HK-2 (cell line): ENCODE measurements around the gene OTP.

Experiments used
- DNase-seq: peaks from one replicate; pipeline ENCODE4 v3.0.0-alpha.2; 2018; ENCODE audit not compliant: unreplicated experiment

OTP gene

DNA sequence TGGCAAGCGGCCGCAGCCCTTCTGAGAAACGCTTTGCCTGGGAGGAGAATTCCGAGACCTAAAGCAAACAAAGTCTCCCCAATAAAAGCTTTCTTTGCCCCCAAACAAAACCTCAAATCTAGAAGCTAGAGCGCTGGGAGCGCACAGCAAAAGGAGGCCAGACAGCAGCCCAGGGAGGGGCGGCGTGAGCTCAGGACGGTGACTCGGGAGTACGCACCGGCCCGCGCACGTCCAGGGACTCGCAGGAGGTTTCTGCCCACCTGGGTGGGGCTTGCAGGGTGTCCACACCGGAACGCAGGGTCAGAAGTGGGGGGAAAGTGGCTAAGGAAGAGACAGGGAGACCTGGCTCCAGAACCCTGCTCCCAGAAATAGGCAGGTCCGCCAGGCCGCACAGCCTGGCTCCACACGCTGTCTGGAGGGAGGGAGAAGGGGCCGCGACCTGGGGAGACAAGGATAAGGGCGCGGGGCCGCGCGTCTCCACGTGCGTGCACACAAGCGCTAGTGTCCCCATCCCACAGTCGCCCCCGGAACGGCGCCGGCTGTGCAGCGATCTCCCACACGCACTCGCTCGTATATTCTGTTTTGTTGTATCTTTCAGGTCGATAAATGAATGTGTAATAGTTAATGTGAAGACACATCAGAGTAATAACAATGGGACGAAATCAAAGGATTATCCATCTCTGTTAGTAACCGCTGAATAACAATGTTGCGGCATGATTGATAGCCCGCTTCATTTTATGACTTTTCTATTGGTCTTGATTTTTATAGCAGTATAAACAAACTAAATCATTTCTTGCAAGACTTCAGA, 2.3 kb upstream of the OTP start:
- DNase-seq = no peak

DNA sequence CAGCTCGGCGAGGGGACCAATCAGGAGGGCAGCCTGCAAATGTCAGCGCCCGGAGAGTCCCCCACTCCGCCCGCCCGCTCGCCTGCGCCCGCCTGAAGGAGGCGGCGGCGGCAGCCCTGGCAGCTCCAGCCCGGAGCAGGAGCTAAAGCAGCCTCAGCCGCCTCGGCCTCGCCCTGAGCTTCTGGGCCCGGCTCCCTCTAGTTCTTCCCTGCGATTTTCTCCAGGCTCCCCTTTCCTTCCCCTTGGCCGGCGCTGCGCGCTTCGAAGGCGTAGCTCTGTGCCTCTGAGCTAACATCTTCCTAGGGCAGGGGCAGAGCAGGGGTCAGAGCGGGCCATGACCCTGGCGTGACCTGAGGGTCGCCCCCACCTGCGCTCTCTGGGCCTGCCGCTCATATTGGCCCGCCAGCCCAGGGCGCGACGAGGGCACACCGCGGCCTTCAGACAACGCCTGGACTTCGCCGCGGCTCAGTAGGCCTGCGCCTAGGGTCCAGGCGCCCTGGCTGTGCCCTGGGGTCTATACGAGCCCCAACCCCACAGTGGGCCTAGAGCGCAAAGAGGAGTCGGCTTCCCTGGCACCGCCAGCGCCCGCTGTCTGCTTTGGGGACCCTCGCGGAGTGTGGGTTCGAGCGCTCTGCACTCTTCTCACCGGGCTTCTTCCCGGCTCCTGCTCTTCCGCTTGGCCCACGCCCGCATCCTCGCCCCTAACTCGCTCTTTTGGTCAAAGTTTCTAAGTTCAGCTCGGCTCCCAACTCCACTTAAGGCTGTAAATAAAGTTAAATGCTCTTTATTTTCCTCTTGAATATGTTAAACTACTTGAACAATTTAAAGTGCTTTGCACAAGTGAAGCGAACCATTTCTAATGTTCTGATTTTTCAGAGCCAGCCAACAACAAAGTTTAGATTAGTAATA, 504 bp upstream of the OTP start:
- no peak for DNase-seq

DNA sequence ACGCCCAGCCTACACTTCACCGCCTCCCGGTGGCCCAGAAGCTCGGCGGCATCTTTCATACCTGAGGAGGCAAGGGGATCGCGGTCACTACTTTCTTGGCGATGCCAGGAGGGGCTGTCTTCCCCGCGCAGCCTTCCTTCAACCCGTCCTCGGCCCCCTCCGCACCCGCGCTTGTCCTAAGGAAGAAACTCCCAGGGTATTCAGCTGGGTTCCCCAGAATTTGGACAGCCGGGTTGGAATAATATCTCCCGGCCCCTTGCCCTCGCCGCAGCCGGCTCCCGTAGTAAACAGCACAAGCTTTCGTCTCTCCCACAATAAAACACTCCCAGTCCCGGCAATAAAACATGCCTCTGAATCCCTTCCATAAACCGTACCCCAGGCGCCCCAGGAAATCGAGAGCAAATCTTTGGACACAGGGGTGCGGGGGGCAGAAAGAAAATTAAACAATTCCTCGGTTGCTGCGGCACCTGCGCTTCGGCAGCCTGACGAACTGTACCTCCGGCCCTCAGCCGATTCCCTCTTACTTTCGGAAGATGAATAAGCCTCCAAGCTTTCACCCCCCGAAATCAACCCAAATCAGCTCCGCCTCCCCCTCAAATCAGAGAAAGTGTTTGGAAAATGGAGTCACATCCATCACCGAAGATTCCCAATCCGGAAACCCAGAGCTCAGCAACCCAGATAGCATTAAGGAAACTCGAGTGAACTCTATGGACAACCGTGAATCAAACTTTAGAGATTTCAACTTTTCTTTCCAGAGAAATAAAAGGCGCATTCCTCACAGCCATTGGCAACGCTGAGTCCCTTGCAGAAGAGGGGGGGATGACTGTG, 1.1 kb downstream of the OTP start:
- no peak for DNase-seq

DNA sequence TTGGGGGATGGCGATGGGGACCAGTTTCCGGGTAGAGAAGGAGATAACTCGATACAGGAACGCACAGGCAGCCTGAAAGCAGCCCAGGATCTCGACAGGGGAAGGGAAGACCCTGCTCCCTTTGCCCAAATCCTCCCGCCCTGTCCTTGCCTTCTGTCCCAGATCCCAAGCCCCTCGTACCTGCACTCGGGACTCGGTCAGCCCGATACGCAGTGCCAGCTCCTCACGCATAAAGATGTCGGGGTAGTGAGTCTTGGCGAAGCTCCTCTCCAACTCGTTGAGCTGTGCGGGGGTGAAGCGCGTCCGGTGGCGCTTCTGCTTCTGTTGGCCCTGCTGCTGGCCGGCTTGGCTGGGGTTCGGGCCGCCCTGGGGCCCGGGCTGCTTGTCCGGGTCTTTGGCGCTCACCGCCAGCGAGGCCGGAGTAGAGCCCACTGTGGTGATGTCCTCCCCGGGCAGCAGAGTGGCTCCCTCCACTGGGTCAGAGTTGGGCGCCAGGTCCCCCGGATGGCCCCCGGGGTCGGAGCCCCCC, 1.8 kb downstream of the OTP start:
- no peak for DNase-seq

DNA sequence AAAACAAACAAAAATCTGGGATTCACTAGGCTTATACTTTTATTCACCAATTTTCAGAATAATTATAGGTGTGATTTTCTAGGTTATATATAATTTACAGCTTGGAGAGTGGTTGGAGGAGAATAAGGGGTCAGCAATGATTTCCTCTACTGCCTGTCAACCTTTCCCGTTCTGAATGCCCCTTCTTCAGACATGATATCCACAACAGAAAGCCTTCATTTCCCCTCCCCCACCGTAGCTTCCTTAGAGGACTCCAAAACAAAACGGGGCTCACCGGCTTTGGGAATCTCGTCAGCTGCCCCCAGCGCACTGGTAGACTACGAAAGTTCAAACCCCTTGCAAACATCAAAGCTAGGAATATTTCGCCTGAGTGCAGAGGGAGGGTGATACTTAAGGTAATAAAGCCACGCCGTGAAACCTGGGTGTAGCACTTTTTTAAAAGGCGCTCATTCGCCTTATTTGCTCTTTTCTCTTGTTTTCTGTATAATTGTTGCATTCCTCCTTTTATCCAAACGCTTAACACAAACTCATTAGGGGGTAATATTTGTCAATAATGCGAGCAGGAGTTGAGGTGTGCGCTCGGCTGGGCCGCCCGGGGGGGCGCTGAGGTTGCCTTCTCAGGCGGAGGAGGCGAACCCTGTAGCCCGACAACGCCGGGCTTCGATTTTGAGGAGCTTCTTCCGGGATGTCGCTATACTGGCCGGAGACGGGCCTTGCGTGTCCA, 2.4 kb downstream of the OTP start:
- DNase-seq = no peak

DNA sequence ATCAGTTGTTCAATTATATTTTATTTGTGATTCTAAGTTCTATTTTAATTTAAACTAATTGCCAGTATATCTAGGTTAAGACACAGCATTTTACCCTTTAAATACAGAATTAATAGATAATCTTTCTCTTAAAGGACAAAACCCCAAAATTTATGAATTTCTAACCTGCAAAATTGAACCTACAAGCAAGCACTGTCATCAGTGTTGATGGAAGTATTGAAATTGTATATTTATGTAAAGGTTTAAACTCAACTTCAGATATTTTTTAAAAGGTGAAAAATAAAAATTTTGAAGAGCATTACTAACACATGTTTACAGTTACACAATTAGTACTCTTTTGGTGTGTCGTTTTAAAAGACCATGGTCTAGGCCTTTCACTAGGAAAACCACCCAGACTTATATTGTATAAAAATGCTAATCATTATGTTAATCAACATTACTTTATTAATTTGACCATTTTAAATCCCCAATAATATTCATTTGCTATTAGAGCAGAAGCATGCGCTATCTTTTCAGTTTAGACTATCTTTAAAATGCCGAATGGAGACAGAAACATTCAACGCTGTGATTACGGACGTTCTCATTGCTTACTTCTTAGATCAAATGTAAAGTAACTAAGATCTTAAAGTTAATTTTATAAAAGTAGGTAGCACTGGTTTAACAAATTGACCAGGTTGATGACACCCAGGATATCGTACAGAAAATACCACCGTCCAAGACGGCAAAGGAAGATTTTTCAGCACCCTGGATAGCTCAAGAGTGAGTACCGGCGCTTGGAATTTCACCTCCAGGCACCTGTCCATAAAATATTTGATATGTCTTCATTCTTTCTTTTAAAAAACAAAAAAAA, 3.2 kb downstream of the OTP start:
- DNase-seq = no peak

DNA sequence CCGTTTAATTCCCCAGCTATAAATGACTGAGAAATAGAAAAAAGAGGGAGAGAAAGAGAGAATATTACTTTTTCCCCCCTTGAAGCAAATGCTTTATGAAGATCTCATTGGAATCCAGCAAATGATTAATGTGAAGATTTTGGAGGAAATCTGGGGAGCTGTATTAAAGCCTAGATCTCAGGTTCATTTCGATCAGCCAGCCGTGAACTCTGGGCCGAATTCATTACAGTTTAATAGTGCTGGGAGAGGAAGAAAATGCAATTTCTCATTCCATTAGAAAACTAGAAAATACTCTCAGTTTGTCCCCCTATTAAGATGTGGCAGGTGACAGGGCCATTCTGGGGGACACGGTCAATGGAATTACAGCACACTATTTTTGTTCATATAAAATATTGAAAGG, 4.8 kb downstream of the OTP start:
- no peak for DNase-seq

DNA sequence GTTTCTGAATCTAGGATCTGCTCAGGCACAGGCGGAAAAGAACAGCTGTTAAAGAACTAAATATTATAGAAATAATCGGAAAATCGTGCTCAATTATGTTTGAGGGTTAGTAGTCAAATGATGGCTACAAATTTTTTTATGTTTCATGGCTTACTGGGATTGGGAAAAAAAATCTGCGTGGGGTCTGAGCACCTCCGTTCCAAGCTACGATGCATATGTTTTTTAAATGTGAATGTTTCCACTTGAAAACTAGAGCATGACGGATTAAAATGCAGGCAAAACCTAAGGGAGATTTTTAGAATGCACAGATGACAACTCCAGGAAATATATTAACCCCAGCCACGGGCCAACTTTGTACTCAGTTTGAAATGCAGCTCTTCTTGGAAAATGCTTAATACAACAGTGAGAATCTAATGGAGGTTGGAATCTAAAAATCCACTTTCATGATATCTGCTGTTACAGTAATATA, 5.3 kb downstream of the OTP start:
- no peak for DNase-seq

DNA sequence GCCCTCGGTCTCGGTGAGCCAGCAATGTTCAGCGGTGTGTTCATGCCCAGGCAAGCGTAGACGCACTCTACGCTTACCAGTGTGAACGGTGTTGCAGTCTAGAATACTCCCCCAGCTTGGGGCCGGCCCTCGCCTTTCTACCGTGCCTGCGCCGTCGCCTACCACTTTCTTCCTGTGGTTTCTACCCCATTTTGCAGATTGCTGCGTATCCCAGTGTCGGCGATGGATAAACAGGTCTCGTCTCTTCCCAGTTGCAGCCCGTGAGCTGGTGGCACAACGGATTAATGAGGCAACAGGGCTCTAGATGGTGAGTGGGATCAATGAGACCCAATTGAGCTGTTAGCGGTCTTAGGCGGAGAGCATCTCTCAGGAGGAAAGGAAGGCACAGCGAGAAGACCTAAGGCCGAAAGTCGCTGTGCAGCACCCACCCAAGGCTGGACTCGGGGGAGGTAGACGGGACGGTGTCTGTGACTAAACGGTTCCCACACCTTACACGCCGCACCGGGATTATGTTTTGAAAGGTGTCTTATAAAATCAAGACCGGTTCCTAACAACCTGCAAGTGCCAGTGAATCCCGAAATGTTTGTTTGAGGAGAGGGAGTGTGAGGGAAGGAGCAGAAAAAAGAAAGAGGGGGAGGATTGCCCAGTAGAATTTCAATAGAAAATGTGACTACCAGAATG, 5.8 kb downstream of the OTP start:
- no peak for DNase-seq

DNA sequence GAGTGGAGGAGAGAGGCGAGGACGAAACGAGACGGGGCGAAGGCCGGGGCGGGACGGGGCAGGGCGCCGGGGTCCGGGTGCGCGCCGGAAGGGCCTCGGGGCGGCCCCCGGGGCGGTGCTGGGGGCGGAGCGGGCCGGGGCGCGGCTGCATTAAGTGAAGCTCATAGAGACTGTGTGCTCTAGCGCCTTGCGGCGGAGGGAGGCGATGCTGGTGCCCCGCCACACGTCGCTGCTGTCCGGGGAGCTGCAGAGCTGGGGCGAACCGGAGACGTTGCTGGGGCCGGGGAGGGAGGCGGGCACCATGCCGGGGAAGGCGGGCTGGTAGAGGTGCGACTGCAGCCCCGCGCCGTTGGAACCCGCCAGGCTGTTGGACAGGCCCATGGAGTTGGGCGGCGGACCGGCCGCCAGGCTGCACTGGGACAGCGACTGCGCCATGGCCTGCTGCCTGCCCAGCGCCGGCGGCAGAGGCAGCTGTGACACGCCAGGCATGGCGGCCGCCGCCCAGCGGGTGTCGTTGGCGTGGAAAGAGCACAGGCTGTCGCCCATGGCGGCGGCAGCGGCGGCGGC, 8.3 kb downstream of the OTP start:
- peak; percentile 80 for DNase-seq

DNA sequence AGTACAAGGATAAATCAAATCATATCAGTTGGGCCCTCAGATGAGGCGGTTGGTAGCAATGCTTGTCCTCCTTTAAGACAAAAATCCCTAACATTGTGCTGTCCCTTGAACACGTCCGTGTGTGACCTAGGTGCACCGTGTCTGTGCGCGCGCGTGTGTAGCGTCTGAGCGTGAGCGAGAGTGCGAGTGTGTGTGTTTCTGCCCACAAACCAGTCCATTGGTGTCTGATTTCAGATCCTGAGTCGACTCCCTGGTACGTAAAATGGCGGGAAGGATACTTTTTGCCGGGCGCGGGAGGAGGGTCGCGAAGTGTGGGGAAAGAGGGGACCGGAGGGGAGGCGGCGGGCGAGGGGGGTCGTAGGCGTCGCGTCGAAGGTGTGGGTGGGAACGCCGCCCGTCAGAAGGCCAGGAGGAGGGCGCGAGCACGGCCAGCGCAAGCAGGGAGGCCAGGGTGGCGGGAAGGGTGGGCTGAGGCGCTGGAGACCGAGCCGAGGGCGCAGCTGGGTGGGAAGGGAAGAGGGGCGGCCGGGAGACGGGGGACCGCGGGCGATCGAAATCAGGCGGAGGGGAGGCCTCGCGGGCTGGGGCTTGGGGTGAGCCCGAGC, 8.9 kb downstream of the OTP start:
- peak; percentile 33 for DNase-seq

DNA sequence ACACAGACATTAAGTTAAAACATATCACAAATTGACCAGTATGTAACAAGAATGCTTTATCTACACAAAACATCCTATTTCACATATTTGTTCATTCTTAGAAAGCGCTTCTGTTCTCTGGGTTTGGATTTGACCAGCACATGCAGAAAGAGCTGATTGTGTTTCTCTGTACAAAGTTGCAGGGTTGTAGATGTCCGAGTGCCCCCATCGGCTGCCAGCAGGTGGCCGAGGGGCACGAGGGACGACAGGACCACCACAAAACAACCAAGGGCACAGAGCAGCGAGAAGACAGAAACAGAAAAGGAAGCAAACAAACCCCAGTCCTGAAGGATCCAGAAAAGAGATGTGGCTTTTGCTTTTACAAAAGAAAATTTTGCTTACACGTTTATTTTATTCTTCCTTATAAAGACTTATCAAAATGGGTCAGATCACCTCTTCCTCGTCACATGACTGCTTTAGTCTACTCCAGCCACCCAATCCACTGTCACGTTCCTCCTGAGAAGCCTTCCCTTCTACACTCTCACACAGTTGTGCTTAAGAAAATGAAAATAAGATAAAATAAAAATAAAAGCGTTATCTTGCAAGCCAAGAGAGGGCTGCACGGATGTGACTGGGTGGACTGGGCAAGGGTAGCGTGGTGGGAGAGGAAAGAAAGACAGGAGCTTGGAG, 9.5 kb downstream of the OTP start:
- DNase-seq = peak; percentile 5

DNA sequence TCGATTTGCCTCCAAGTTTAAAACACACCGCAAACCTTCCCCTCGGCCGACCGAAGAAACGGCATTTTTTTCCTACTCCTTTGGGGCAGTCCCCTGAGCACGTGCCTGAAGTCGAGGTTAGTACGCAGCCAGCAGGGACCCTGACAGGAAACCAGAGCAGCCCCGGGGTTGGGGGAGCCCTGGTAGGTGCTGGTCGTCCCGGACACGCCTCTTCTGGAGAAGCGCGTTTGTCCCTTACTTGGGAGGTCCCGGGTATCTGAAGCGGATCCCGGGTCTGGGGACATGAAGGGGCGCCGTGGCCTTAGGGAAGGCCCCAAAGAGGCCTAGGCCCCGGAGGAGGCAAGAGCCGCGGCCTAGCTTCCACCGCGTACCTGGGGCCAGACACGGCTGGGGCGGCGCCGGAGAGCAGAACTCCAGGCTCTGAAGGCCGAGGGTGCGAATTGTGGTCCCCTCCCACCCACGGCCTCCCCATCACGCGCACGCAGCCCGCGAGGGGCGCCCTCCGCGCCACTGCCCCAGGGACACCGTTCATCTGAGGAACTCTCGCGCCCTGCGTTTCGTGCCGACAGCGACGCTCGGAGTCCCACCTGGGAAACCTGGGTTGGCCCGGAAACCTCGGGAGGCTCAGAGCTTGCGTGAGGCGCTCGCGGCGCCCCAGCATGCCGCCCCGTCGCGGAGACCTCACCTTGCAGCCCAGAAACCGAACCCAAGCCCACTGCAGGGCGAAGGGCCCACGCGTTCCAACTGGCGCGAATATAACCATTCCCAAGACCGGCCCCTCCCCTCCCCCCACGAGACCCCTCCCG, 10.4 kb downstream of the OTP start:
- no peak for DNase-seq

DNA sequence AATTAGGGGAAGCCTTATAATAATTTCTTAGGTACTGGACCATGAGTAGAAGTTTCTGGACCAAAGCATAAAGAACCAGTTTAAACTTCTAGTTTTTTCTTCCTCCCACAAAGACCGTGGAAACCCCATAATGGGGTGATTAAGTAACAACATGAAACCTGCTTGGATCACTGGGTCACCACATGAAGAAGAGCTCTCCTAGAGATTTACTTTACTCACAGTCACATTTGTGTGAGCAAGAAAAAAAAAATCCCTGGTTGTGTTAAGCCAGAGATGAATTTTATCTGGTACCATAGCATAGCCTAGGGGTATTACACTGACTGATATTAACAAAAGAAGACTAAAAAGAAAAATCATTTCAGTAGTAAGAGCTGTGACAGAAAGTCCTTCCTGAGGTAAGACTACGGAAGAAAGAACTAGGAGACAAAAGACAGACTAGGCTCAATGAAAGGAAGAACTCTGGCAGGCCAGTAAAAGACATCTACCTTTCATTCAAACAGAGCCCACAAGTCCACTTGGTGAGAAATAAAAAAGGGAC, 15.2 kb downstream of the OTP start:
- DNase-seq = no peak

DNA sequence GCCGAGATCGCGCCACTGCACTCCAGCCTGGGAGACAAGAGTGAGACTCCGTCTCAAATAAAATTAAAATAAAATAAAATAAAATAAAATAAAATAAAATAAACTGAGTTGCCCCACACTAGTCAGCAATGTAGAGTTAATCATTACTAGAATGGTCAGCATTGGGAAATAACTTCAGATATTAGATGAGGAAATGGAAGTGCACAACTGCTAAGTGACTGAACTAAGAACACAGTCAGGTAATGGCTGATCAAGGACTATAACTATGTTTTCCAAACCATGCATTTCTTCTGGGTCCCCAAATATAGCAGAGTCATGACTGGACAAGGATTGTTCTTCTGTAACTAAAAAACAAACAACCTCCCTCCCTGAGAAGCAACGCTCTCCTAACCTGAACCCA, 17.1 kb downstream of the OTP start:
- no peak for DNase-seq

DNA sequence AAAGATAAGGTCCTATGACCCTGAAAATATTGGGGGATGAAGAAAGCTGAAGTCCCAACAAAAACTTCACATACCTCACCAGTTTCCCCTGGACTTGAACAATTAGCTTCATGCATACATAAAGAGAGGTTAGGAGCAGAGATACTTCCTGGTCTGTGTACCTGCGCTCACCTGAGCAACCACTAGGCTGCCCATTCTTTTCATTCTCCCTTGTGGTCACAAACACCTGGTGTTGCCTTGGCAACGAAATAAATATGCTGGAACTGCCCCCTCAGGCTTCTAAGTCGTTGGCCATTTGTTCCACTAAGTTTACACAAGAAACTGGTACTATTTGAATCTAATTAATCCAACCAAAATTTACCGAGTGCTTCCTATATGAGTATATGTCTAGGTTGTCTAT, 18.1 kb downstream of the OTP start:
- no peak for DNase-seq

DNA sequence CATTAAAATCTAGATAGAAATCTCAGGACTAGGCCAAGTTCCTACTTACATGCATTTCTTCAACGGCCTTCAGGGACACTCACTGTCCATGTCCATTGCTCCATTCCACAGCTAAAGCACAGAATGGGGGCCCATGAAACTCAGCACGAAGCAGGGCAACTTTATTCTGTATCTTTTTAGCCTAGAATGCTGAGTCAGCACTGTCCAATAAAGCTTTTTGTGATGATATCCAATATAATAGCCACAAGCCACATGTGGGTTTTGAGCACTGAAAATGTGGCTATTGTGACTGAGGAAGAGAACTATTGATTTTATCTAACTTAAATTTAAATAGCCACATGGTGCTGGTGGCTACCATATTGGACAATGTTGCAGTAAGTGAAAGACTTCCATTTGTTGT, 21.6 kb downstream of the OTP start:
- no peak for DNase-seq
